IPS DF 19.7 (cell line): ENCODE measurements around the gene WSCD1.

ENCODE experiments used
- DNase-seq: peaks from one replicate; pipeline ENCODE4 v3.0.0-alpha.2; 2013; ENCODE audit warnings: low read depth, low spot score

WSCD1 gene

GRCh38 chr17:6159541-6160231, 89.5 kb downstream of the WSCD1 start:
- no peak for DNase-seq

GRCh38 chr17:6160232-6160555, 90.0 kb downstream of the WSCD1 start:
- DNase-seq, result no peak

GRCh38 chr17:6160911-6161855, 91.0 kb downstream of the WSCD1 start:
- no peak for DNase-seq

GRCh38 chr17:6162216-6162615, 92.0 kb downstream of the WSCD1 start:
- DNase-seq, result no peak

GRCh38 chr17:6162892-6163291, 92.7 kb downstream of the WSCD1 start:
- no peak for DNase-seq

- no peak for DNase-seq
Observed at GRCh38 chr17:6163612-6164333, 93.6 kb downstream of the WSCD1 start.

GRCh38 chr17:6164996-6165395, 94.8 kb downstream of the WSCD1 start:
- DNase-seq, result no peak

- no peak for DNase-seq
Observed at GRCh38 chr17:6165806-6166205, 95.6 kb downstream of the WSCD1 start.

GRCh38 chr17:6166492-6167179, 96.5 kb downstream of the WSCD1 start:
- no peak for DNase-seq

GRCh38 chr17:6168296-6168695, 98.1 kb downstream of the WSCD1 start:
- no peak for DNase-seq

GRCh38 chr17:6170349-6170748, 100.2 kb downstream of the WSCD1 start:
- DNase-seq, result no peak

- no peak for DNase-seq
Observed at GRCh38 chr17:6172642-6173330, 102.6 kb downstream of the WSCD1 start.

GRCh38 chr17:6173653-6174052, 103.5 kb downstream of the WSCD1 start:
- DNase-seq, result no peak
